SH-SY5Y (cell line): ENCODE data around the gene NUAK2.

Source experiments
- GATA2 ChIP-seq: IDR thresholded peaks from 2 replicates; pipeline ENCODE4 v1.6.1; 2011; ENCODE audit warnings: mild to moderate bottlenecking, low read depth, low read length
- GATA3 ChIP-seq: IDR thresholded peaks from 2 replicates; pipeline ENCODE4 v1.6.1; 2011; ENCODE audit warnings: low read depth, mild to moderate bottlenecking, low read length, moderate library complexity

DNA sequence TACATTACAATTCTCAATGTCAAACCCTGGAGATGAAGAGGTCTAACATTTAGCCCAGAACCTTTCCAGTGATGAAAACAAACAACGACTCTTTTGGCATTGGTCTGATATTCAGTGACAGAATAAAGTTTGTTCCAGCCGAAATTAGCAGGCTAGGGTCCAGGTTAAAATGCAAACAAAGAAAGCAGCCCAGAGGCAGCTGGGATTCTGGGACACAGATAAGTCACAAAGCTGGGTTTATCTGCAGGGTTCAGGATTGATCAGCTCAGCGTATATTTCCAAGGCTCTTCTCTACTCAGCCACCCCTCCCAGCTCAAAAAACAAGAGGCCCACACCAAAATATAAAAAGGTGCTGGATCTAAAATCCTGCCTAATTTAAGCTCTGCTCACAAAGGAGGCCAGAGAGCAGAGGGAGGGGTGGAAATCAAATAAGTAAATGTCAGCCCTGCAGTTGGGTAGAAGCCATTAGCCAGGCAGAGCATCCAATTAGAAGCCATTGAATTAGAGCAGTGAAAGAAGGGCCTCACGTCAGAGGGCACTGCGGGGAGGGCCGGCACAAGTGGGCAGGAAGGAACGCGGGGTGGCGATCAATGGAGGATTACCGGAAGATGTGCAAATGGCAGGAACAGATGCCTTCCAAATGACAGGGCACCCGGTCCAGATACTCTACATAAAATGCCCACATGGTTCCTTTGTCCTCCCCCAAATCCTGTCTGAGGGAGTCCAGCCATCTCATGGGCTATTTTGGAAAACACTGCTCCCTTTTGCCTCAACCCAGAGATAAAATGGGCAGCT, 38.4 kb upstream of the NUAK2 start:
- TF ChIP-seq GATA3 (no peak), GATA2 (no peak)
